KMS-11 (cell line): ENCODE data around the gene NSUN2.

Experiments used
- H2AFZ ChIP-seq: fragments of 200-600 bp; sonication (generic); 2 replicates; pipeline ENCODE4 v1.6.1; 2016; ENCODE audit warnings: antibody characterized with exemption, mixed run types, low read depth
- H3K27ac ChIP-seq: fragments of 200-600 bp; sonication (generic); 2 replicates; pipeline ENCODE4 v1.6.1; 2016; ENCODE audit warnings: mild to moderate bottlenecking, mixed run types
- H3K27me3 ChIP-seq: fragments of 200-600 bp; sonication (generic); 2 replicates; pipeline ENCODE4 v1.6.1; 2017; ENCODE audit warnings: mild to moderate bottlenecking, low read depth, mixed run types, moderate library complexity; ENCODE audit not compliant: insufficient read depth
- H3K36me3 ChIP-seq: fragments of 200-600 bp; sonication (generic); 2 replicates; pipeline ENCODE4 v1.6.1; 2017; ENCODE audit warnings: mild to moderate bottlenecking, mixed run types; ENCODE audit not compliant: insufficient read depth
- H3K4me1 ChIP-seq: fragments of 200-600 bp; sonication (generic); 2 replicates; pipeline ENCODE4 v1.6.1; 2016; ENCODE audit warnings: mild to moderate bottlenecking, low read depth, mixed run types; ENCODE audit not compliant: poor library complexity, severe bottlenecking
- H3K4me2 ChIP-seq: fragments of 200-600 bp; sonication (generic); 2 replicates; pipeline ENCODE4 v1.7.0; 2016; ENCODE audit warnings: mild to moderate bottlenecking, mixed run types
- H3K4me3 ChIP-seq: fragments of 200-600 bp; sonication (generic); IDR thresholded peaks from 2 replicates; pipeline ENCODE4 v1.6.1; 2017; ENCODE audit warnings: low read depth, low read length, mixed read lengths; ENCODE audit not compliant: insufficient read depth
- H3K79me2 ChIP-seq: fragments of 200-600 bp; sonication (generic); 2 replicates; pipeline ENCODE4 v1.6.1; 2016; ENCODE audit warnings: low read depth, mixed run types; ENCODE audit not compliant: insufficient read depth
- H3K9ac ChIP-seq: fragments of 200-600 bp; sonication (generic); 2 replicates; pipeline ENCODE4 v1.6.1; 2016; ENCODE audit warnings: mild to moderate bottlenecking, mixed run types
- H4K20me1 ChIP-seq: fragments of 200-600 bp; sonication (generic); 2 replicates; pipeline ENCODE4 v1.6.1; 2016; ENCODE audit warnings: mild to moderate bottlenecking, mixed run types; ENCODE audit not compliant: insufficient read depth
- CTCF ChIP-seq: fragments of 200-600 bp; sonication (generic); conservative IDR thresholded peaks from 2 replicates; pipeline ENCODE4 v1.6.1; 2017; ENCODE audit warnings: low read depth, mild to moderate bottlenecking, antibody characterized with exemption, low read length, moderate library complexity, mixed read lengths

Gene NSUN2

GRCh38 chr5:6596388-6596787 lies 36.5 kb downstream of the NSUN2 start:
- TF ChIP-seq CTCF: no peak
- H3K4me3 ChIP-seq: no peak overlapping the region
- no peaks in the 10 kb centered on the region; the same call in 1 of the 2 replicates for H3K36me3 ChIP-seq
- no peak overlapping the region for H2AFZ ChIP-seq
- no peak overlapping the region for H3K9ac ChIP-seq
- no peak overlapping the region for H3K4me2 ChIP-seq
- H3K4me1 ChIP-seq: no peaks in the 10 kb centered on the region
- no peaks in the 10 kb centered on the region for H4K20me1 ChIP-seq
- no peaks in the 10 kb centered on the region for H3K79me2 ChIP-seq
- H3K27ac ChIP-seq: no peak overlapping the region
- no peaks in the 10 kb centered on the region for H3K27me3 ChIP-seq

- Histone ChIP-seq H3K9ac (no peak overlapping the region), H4K20me1 (no peaks in the 10 kb centered on the region), H2AFZ (no peak overlapping the region), H3K4me2 (no peak overlapping the region), H3K27me3 (no peaks in the 10 kb centered on the region), H3K79me2 (no peaks in the 10 kb centered on the region), H3K4me3 (no peak overlapping the region), H3K36me3 (no peaks in the 10 kb centered on the region; the same call in 1 of the 2 replicates), H3K4me1 (no peaks in the 10 kb centered on the region), H3K27ac (no peak overlapping the region)
- TF ChIP-seq CTCF: no peak
These were observed 37.4 kb downstream of the NSUN2 start for GRCh38 chr5:6595405-6595804.

- no peaks in the 10 kb centered on the region for H3K27me3 ChIP-seq
- no peaks in the 10 kb centered on the region for H3K79me2 ChIP-seq
- no peaks in the 10 kb centered on the region; the same call in 1 of the 2 replicates for H3K36me3 ChIP-seq
- no peak overlapping the region for H3K4me3 ChIP-seq
- H3K4me2 ChIP-seq: no peak overlapping the region
- H3K9ac ChIP-seq: no peak overlapping the region
- no peak for TF ChIP-seq CTCF
- no peaks in the 10 kb centered on the region for H4K20me1 ChIP-seq
- no peak overlapping the region for H2AFZ ChIP-seq
- H3K27ac ChIP-seq: no peak overlapping the region
- H3K4me1 ChIP-seq: no peaks in the 10 kb centered on the region
These were observed 38.8 kb downstream of the NSUN2 start for GRCh38 chr5:6594066-6594465.

- Histone ChIP-seq H3K79me2 (no peaks in the 10 kb centered on the region), H3K27ac (no peak overlapping the region), H3K4me3 (no peak overlapping the region), H3K4me1 (no peaks in the 10 kb centered on the region), H4K20me1 (no peaks in the 10 kb centered on the region), H3K27me3 (no peaks in the 10 kb centered on the region), H3K36me3 (no peaks in the 10 kb centered on the region; the same call in 1 of the 2 replicates), H3K9ac (no peak overlapping the region), H2AFZ (no peak overlapping the region), H3K4me2 (no peak overlapping the region)
- TF ChIP-seq CTCF: no peak
These were observed 39.5 kb downstream of the NSUN2 start for GRCh38 chr5:6593148-6594016.
